ENCODE data around the gene MYL9. TPM values are rescaled to one million over a fixed set of nuclear protein-coding genes. Genes with fewer than 3 reads are reported as not detected.

Gene MYL9
- total and polyA plus RNA-seq, 2 donors (not counting 3 experiments of a cell fraction or from before 2014, with no cell fraction given): 41.7 to 116 TPM

DNA sequence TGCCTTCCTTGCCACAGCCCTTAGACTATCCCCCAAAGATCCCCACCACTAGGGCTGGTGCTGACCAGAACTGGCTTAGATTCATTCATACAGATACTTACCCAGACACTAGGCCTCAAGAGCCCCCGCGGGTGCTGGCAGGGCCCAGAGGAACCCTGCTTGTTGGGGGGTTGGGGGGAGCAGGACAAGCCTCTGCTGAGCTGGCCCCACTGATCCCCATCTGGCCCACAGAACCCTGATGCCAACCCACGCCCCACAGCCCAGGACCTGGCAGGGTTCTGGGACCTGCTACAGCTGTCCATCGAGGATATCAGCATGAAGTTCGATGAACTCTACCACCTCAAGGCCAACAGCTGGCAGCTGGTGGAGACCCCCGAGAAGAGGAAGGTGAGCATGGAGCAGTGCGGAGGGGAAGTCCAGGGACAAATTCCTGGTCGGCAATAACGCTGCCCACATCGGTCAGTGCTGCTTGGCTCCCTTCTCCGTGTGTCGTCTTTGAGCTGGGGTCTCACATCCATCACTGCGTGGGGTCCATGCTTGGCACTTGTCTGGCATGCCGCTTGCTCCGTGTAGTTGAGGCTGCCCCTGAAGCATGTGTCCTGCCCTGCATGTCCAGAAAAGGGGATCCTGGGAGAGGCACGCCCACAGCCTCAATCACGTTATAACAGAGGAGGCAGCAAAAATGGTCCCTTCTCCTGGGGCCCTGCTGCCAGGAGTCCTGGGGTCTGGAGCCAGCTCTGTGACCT, 15.5 kb upstream of the MYL9 start:
- Histone ChIP-seq H3K79me2 (ENCODE audit: control insufficient read depth, insufficient read depth, low read length) (no peaks in the 10 kb centered on the region), H2AFZ (ENCODE audit: low read depth, low read length) (no peak overlapping the region), H3K4me3 (replicated peaks in 1 of 3; ENCODE audit: insufficient read depth in 1 of 3, low read depth in 1 of 3, low read length in 3 of 3) (no peak overlapping the region), H3K27me3 (ENCODE audit: control insufficient read depth in 2 of 2, insufficient read depth in 2 of 2, low read length in 2 of 2) (no peaks in the 10 kb centered on the region), H3K9ac (replicated peaks; ENCODE audit: extremely low read depth, insufficient read depth, low read length) (no peak overlapping the region), H3K9me1 (replicated peaks; ENCODE audit: control insufficient read depth, extremely low read depth, insufficient read depth, low read length) (no peaks in the 10 kb centered on the region), H3K27ac (ENCODE audit: insufficient read depth, low read depth, low read length) (no peak overlapping the region), H3K36me3 (ENCODE audit: control insufficient read depth in 2 of 2, extremely low read depth in 1 of 2, insufficient read depth in 2 of 2, low read length in 2 of 2) (peaks cover 20 to 31% of the 10 kb centered on the region in 2 experiments), H3K9me3 (replicated peaks; ENCODE audit: control insufficient read depth, insufficient read depth, low read length) (no peaks in the 10 kb centered on the region), H4K20me1 (replicated peaks; ENCODE audit: control insufficient read depth, extremely low read depth, insufficient read depth, low read length) (no peaks in the 10 kb centered on the region), H3K4me2 (ENCODE audit: insufficient read depth, low read length) (no peak overlapping the region), H3K4me1 (ENCODE audit: control insufficient read depth, extremely low read depth, insufficient read depth, low read length) (peaks cover 7% of the 10 kb centered on the region)
- dilution Hi-C loops (cut with MboI; ENCODE audit: extremely low pct_ligation_motif_present, low sequenced_read_pairs) (no loop called here), intact Hi-C loops (cut with micrococcal nuclease) (no loop called here)
- TF ChIP-seq GATA2 (IDR thresholded peaks at IDR 0.05; ENCODE audit: insufficient read depth, insufficient read length, low read depth, low read length): no peak
- TF ChIP-seq EZH2 (IDR thresholded peaks at IDR 0.05; ENCODE audit: borderline replicate concordance, low read depth, low read length, severe bottlenecking): no peak
- CTCF ChIA-PET: no interaction called here
- BruUV-seq (replicated peaks): no TSS peak
- POLR2A ChIA-PET: no interaction called here
- DNase-seq (ENCODE audit: low read depth, low spot score): no peak
- no peak for FAIRE-seq

- CTCF ChIA-PET: no interaction called here
- Histone ChIP-seq H3K9me1 (replicated peaks; ENCODE audit: control insufficient read depth, extremely low read depth, insufficient read depth, low read length) (no peaks in the 10 kb centered on the region), H3K9ac (replicated peaks; ENCODE audit: extremely low read depth, insufficient read depth, low read length) (no peak overlapping the region), H4K20me1 (replicated peaks; ENCODE audit: control insufficient read depth, extremely low read depth, insufficient read depth, low read length) (no peaks in the 10 kb centered on the region), H3K9me3 (replicated peaks; ENCODE audit: control insufficient read depth, insufficient read depth, low read length) (no peaks in the 10 kb centered on the region), H3K27ac (ENCODE audit: insufficient read depth, low read depth, low read length) (no peak overlapping the region), H3K79me2 (ENCODE audit: control insufficient read depth, insufficient read depth, low read length) (no peaks in the 10 kb centered on the region), H3K36me3 (ENCODE audit: control insufficient read depth in 2 of 2, extremely low read depth in 1 of 2, insufficient read depth in 2 of 2, low read length in 2 of 2) (peaks cover 19 to 31% of the 10 kb centered on the region in 2 experiments), H3K4me2 (ENCODE audit: insufficient read depth, low read length) (no peak overlapping the region), H2AFZ (ENCODE audit: low read depth, low read length) (no peak overlapping the region), H3K4me3 (replicated peaks in 1 of 3; ENCODE audit: insufficient read depth in 1 of 3, low read depth in 1 of 3, low read length in 3 of 3) (no peak overlapping the region), H3K4me1 (ENCODE audit: control insufficient read depth, extremely low read depth, insufficient read depth, low read length) (peaks cover 7% of the 10 kb centered on the region), H3K27me3 (ENCODE audit: control insufficient read depth in 2 of 2, insufficient read depth in 2 of 2, low read length in 2 of 2) (no peaks in the 10 kb centered on the region)
- DNase-seq (ENCODE audit: low read depth, low spot score) (no peak), FAIRE-seq (no peak)
- TF ChIP-seq EZH2 (IDR thresholded peaks at IDR 0.05; ENCODE audit: borderline replicate concordance, low read depth, low read length, severe bottlenecking) (no peak), POLR2AphosphoS5 (IDR thresholded peaks at IDR 0.05; ENCODE audit: insufficient read depth, low read depth, low read length) (no peak), POLR2A (IDR thresholded peaks at IDR 0.05; ENCODE audit: low read depth, low read length) (no peak), JUN (IDR thresholded peaks at IDR 0.05; ENCODE audit: borderline replicate concordance, insufficient read depth, insufficient read length, low read depth) (no peak), FOS (IDR thresholded peaks at IDR 0.05; ENCODE audit: borderline replicate concordance, insufficient read depth, low read length) (no peak), MYC (IDR thresholded peaks at IDR 0.05; ENCODE audit: low read depth, low read length) (no peak), GATA2 (IDR thresholded peaks at IDR 0.05; ENCODE audit: insufficient read depth, insufficient read length, low read depth, low read length) (no peak)
- TF ChIP-seq, protein P1, sequence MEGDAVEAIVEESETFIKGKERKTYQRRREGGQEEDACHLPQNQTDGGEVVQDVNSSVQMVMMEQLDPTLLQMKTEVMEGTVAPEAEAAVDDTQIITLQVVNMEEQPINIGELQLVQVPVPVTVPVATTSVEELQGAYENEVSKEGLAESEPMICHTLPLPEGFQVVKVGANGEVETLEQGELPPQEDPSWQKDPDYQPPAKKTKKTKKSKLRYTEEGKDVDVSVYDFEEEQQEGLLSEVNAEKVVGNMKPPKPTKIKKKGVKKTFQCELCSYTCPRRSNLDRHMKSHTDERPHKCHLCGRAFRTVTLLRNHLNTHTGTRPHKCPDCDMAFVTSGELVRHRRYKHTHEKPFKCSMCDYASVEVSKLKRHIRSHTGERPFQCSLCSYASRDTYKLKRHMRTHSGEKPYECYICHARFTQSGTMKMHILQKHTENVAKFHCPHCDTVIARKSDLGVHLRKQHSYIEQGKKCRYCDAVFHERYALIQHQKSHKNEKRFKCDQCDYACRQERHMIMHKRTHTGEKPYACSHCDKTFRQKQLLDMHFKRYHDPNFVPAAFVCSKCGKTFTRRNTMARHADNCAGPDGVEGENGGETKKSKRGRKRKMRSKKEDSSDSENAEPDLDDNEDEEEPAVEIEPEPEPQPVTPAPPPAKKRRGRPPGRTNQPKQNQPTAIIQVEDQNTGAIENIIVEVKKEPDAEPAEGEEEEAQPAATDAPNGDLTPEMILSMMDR (IDR thresholded peaks at IDR 0.05; ENCODE audit: extremely low read depth in 1 of 2, insufficient read depth in 1 of 2, low read depth in 1 of 2, low read length in 2 of 2): no peak
- TF ChIP-seq, protein P2, sequence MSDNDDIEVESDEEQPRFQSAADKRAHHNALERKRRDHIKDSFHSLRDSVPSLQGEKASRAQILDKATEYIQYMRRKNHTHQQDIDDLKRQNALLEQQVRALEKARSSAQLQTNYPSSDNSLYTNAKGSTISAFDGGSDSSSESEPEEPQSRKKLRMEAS (IDR thresholded peaks at IDR 0.05; ENCODE audit: insufficient read depth, insufficient read length): no peak
- no TSS peak for BruUV-seq (replicated peaks)
- intact Hi-C loops (cut with micrococcal nuclease) (no loop called here), dilution Hi-C loops (cut with MboI; ENCODE audit: extremely low pct_ligation_motif_present, low sequenced_read_pairs) (no loop called here)
- POLR2A ChIA-PET: no interaction called here
Measured at GRCh38 chr20:36526521-36527011, 14.8 kb upstream of the MYL9 start.
